H1 (cell line): Measurements from ENCODE around the gene STARD7. TPM values are rescaled to one million over a fixed set of nuclear protein-coding genes. Genes with fewer than 3 reads are reported as not detected.

ENCODE experiments used
- ATF2 ChIP-seq: IDR thresholded peaks from 2 replicates; pipeline ENCODE4 v1.6.1; 2012; ENCODE audit warnings: low read length, inconsistent platforms
- CBX5 ChIP-seq: fragments of 300-800, 300-1000 bp; sonication (generic); IDR thresholded peaks from 2 replicates; pipeline ENCODE4 v1.7.1; 2016; ENCODE audit warnings: antibody characterized with exemption, low read length, low read depth
- CTBP2 ChIP-seq: IDR thresholded peaks from 2 replicates; pipeline ENCODE4 v1.7.0; 2011; ENCODE audit warnings: borderline replicate concordance, mild to moderate bottlenecking, moderate library complexity, mixed read lengths, low read length; ENCODE audit not compliant: insufficient read depth, insufficient read length
- CTCF ChIP-seq, 3 experiments: IDR thresholded peaks; 1 replicate in 2 of 3; 2 replicates in 1 of 3; pipeline versions ENCODE4 v1.5.1 to v1.6.1; 2011; ENCODE audit warnings: low read length in 3 of 3, mild to moderate bottlenecking in 3 of 3, inconsistent platforms in 2 of 3, low read depth in 1 of 3, moderate library complexity in 1 of 3; ENCODE audit not compliant: insufficient read depth in 1 of 3; ENCODE audit errors: control extremely low read depth in 1 of 3
- TEAD4 ChIP-seq: IDR thresholded peaks from 2 replicates; pipeline ENCODE4 v1.6.1; 2012; ENCODE audit warnings: low read depth, low read length, inconsistent platforms, mixed read lengths
- polyA plus RNA-seq, 7 experiments: library from polyadenylated mRNA; depleted of rRNA in 3 of 7; stranded (reverse) in 5 of 7; unstranded in 2 of 7; fragments of >200 nt in 5 of 7; fragments of 200-250 nt in 2 of 7; gene quantifications; 1 replicate in 5 of 7; 2 replicates in 1 of 7; 4 replicates in 1 of 7; pipeline versions ENCODE4 v1.2.1 to v1.2.3, GENCODE V29; 2011 to 2013; ENCODE audit warnings: missing spikeins in 2 of 7, mixed read lengths in 2 of 7
- total RNA-seq: library from RNA; stranded (reverse); fragmentation: NEBNext Ultra II Directional; extraction: Animal tissue kit (Norgen Biotek cat#: 25700); gene quantifications from 2 replicates; pipeline ENCODE4 v1.2.1, GENCODE V29; 2021

Gene STARD7
- total and polyA plus RNA-seq, 2 of the 8 experiments (the other 6 are each of a cell fraction or from before 2014, with no cell fraction given), result 89.1 to 200 TPM

- no peak for TF ChIP-seq CTBP2
- no peak for TF ChIP-seq CBX5
- no peak for TF ChIP-seq CTCF (IDR thresholded peaks at IDR 0.05; ENCODE audit: control extremely low read depth in 1 of 3, insufficient read depth in 1 of 3, low read depth in 1 of 3, low read length in 3 of 3)
- TF ChIP-seq ATF2, result no peak
- no peak for TF ChIP-seq TEAD4
Measured at GRCh38 chr2:96239745-96240264, 31.2 kb upstream of the STARD7 start (continued).
